HUES6 (cell line): ENCODE results near the gene TAF10.

Source experiments
- H3K27ac ChIP-seq: 2 replicates; pipeline ENCODE4 v1.7.0; 2013; ENCODE audit warnings: low read depth, mild to moderate bottlenecking, low read length, inconsistent platforms
- H3K27me3 ChIP-seq: 2 replicates; pipeline ENCODE4 v1.6.1; 2013; ENCODE audit warnings: low read length; ENCODE audit not compliant: control insufficient read depth, insufficient read depth
- H3K36me3 ChIP-seq: 2 replicates; pipeline ENCODE4 v1.6.1; 2013; ENCODE audit warnings: low read length; ENCODE audit not compliant: control insufficient read depth, insufficient read depth
- H3K4me1 ChIP-seq: 2 replicates; pipeline ENCODE4 v1.6.1; 2013; ENCODE audit warnings: low read length; ENCODE audit not compliant: control insufficient read depth, insufficient read depth
- H3K4me3 ChIP-seq: 2 replicates; pipeline ENCODE4 v1.5.1; 2013; ENCODE audit warnings: low read depth, low read length
- H3K9ac ChIP-seq: one replicate; pipeline ENCODE4 v1.6.1; 2013; ENCODE audit warnings: mild to moderate bottlenecking, low read length
- H3K9me3 ChIP-seq: 2 replicates; pipeline ENCODE4 v1.6.1; 2013; ENCODE audit warnings: low read depth, low read length; ENCODE audit not compliant: control insufficient read depth, insufficient read depth

The TAF10 gene

DNA sequence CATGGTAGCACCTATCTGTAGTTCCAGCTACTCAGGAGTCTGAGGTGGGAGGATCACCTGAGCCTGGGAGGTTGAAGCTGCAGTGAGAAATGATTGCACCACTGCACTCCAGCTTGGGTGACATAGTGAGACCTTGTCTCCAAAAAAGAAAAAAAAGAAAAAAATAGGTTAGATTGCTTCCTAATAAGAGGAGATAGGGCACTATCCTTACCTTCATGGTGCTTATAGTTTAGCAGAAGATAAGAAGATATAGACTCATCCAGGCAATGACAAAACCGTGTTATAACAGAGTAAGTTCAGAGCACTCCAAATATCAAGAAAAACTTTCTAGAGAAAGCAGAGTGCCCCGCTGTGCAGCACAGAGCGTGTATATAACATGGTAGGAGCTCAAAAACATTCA, 50.7 kb downstream of the TAF10 start:
- no peak overlapping the region for H3K27ac ChIP-seq
- no peak overlapping the region for H3K9ac ChIP-seq
- H3K9me3 ChIP-seq: no peaks in the 10 kb centered on the region
- no peaks in the 10 kb centered on the region; the same call in 1 of the 2 replicates for H3K36me3 ChIP-seq
- H3K4me3 ChIP-seq: no peak overlapping the region
- H3K4me1 ChIP-seq: peaks cover 25% of the 10 kb centered on the region
- H3K27me3 ChIP-seq: no peaks in the 10 kb centered on the region
